Measurements from ENCODE around the gene RAB11FIP4. TPM values are rescaled to one million over a fixed set of nuclear protein-coding genes. Genes with fewer than 3 reads are reported as not detected.

RAB11FIP4 gene
- total and polyA plus RNA-seq, 8 donors: 6.5 to 42.7 (median 24.5) TPM

GRCh38 chr17:31449746-31450145 is 58.3 kb downstream of the RAB11FIP4 start:
- DNase-seq: no peak
- 83 to 90% methylated on average over 3 of the region's 3 CpGs for WGBS, 2 donors
- H3K4me3 ChIP-seq: no peak overlapping the region
- TF ChIP-seq CTCF (IDR thresholded peaks at IDR 0.05): no peak
- intact Hi-C loops (cut with DNase I): no loop called here
- H3K4me1 ChIP-seq: peaks cover 0 to 3% (median 0%) of the 10 kb centered on the region in 3 donors
- no peak overlapping the region for H3K27ac ChIP-seq
- H3K36me3 ChIP-seq: no peaks in the 10 kb centered on the region
- ATAC-seq: no peak
- H3K27me3 ChIP-seq: no peaks in the 10 kb centered on the region
- H3K9me3 ChIP-seq: no peaks in the 10 kb centered on the region
- FAIRE-seq: no peak

GRCh38 chr17:31452101-31452500 is 60.6 kb downstream of the RAB11FIP4 start:
- 86 to 93% methylated on average over 4 of the region's 4 CpGs for WGBS, 2 donors
- ATAC-seq: no peak
- no peak for DNase-seq
- Histone ChIP-seq H3K36me3 (no peaks in the 10 kb centered on the region), H3K27ac (no peak overlapping the region), H3K4me3 (no peak overlapping the region), H3K9me3 (no peaks in the 10 kb centered on the region), H3K4me1 (peaks cover 0 to 3% (median 0%) of the 10 kb centered on the region in 3 donors), H3K27me3 (no peaks in the 10 kb centered on the region)
- TF ChIP-seq CTCF (IDR thresholded peaks at IDR 0.05): no peak
- FAIRE-seq: no peak
- intact Hi-C loops (cut with DNase I): no loop called here

- Histone ChIP-seq H3K27ac (no peak overlapping the region), H3K27me3 (no peaks in the 10 kb centered on the region), H3K4me1 (peaks cover 0 to 3% (median 0%) of the 10 kb centered on the region in 3 donors), H3K4me3 (no peak overlapping the region), H3K36me3 (no peaks in the 10 kb centered on the region), H3K9me3 (no peaks in the 10 kb centered on the region)
- no peak for TF ChIP-seq CTCF (IDR thresholded peaks at IDR 0.05)
- ATAC-seq: no peak
- no peak for DNase-seq
- intact Hi-C loops (cut with DNase I): no loop called here
- FAIRE-seq: no peak
- WGBS, 2 donors: 86 to 88% methylated on average over 10 of the region's 10 CpGs
These were observed 61.2 kb downstream of the RAB11FIP4 start for GRCh38 chr17:31452561-31453110.

GRCh38 chr17:31453896-31454295 is 62.4 kb downstream of the RAB11FIP4 start:
- intact Hi-C loops (cut with DNase I): no loop called here
- H3K4me1 ChIP-seq: peaks cover 0 to 3% (median 0%) of the 10 kb centered on the region in 3 donors
- DNase-seq (no peak), ATAC-seq (no peak), FAIRE-seq (no peak)
- no peaks in the 10 kb centered on the region for H3K36me3 ChIP-seq
- H3K27me3 ChIP-seq: no peaks in the 10 kb centered on the region
- no peaks in the 10 kb centered on the region for H3K9me3 ChIP-seq
- WGBS, 2 donors: 74 to 90% methylated on average over 2 of the region's 2 CpGs
- no peak for TF ChIP-seq CTCF (IDR thresholded peaks at IDR 0.05)
- H3K27ac ChIP-seq: no peak overlapping the region
- H3K4me3 ChIP-seq: no peak overlapping the region

- DNase-seq (no peak), FAIRE-seq (no peak), ATAC-seq (no peak)
- Histone ChIP-seq H3K27ac (no peak overlapping the region), H3K27me3 (no peaks in the 10 kb centered on the region), H3K4me1 (peaks cover 0 to under 1% (median 0%) of the 10 kb centered on the region in 3 donors), H3K9me3 (no peaks in the 10 kb centered on the region), H3K36me3 (no peaks in the 10 kb centered on the region), H3K4me3 (no peak overlapping the region)
- intact Hi-C loops (cut with DNase I): no loop called here
- 70 to 77% methylated on average over 5 of the region's 5 CpGs for WGBS, 2 donors
- TF ChIP-seq CTCF (IDR thresholded peaks at IDR 0.05): no peak
These were observed 65.3 kb downstream of the RAB11FIP4 start for GRCh38 chr17:31456814-31457213.

Data from pancreas (tissue), 10 donors.